Left colon (tissue), 2 donors: ENCODE results near the gene LRMDA. TPM values are rescaled to one million over a fixed set of nuclear protein-coding genes. Genes with fewer than 3 reads are reported as not detected.
A peak's percentile ranks its signal among the peaks of the same experiment; 100 is the strongest.

Experiments
- ATAC-seq: fragments of 200-7000 bp; cut with Tn5 transposase; one replicate; pipeline ENCODE4 v1.9.1; 2020; ENCODE audit warnings: mild to moderate bottlenecking, moderate library complexity
- DNase-seq, 2 donors: peaks; one replicate each; pipeline ENCODE4 v3.0.0-alpha.2; 2020
- intact Hi-C, 2 donors: fragments of 100-400 bp; cut with DNase I in 1 of 2; cut with micrococcal nuclease in 1 of 2; formaldehyde crosslinking; loops; one replicate each; pipeline versions ENCODE4 v1.11.2 to v1.14.0; 2022; cut with DNase I, micrococcal nuclease
- total RNA-seq, 2 donors: library from RNA; stranded (reverse); fragmentation: NEBNext Ultra II Directional; extraction: Animal tissue kit (Norgen Biotek cat#: 25700); gene quantifications; one replicate each; pipeline ENCODE4 v1.2.1, GENCODE V29; 2021
- donor health status: DM: no; HTN: no; CAD: no.
- donor health status: DM: yes; HTN: yes; CAD: no.

Gene LRMDA
- total RNA-seq, 2 donors from 2014 or later = 8.1 to 10.6 TPM

- ATAC-seq (no peak), DNase-seq (no peak)
- intact Hi-C loops = no loop called here
Observed at GRCh38 chr10:75977139-75977538, 545.7 kb downstream of the LRMDA start.

DNA sequence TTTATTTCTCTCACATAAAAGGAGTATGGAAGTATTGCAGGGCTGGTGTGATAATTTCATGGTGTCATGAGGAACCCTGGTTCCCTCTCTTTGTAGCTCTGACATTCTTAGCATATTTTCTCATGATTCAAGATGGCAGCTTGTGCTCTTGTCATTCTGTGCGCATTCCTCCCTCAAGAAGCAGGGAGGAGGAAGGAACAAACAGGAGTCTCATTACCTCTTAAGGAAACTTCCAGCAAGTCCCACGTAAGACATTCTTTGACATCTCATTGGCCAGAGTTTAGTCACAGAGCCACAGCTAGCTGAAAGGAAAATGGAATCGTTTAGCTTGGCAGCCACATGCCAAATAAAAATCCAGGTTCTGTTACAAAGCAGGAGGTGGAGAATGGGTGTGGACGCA is 546.8 kb downstream of the LRMDA start:
- ATAC-seq (no peak), DNase-seq (no peak)
- intact Hi-C loops = no loop called here

- no peak for ATAC-seq
- no peak for DNase-seq
- intact Hi-C loops = no loop called here
Observed at GRCh38 chr10:75980419-75981002, 549.1 kb downstream of the LRMDA start.

DNA sequence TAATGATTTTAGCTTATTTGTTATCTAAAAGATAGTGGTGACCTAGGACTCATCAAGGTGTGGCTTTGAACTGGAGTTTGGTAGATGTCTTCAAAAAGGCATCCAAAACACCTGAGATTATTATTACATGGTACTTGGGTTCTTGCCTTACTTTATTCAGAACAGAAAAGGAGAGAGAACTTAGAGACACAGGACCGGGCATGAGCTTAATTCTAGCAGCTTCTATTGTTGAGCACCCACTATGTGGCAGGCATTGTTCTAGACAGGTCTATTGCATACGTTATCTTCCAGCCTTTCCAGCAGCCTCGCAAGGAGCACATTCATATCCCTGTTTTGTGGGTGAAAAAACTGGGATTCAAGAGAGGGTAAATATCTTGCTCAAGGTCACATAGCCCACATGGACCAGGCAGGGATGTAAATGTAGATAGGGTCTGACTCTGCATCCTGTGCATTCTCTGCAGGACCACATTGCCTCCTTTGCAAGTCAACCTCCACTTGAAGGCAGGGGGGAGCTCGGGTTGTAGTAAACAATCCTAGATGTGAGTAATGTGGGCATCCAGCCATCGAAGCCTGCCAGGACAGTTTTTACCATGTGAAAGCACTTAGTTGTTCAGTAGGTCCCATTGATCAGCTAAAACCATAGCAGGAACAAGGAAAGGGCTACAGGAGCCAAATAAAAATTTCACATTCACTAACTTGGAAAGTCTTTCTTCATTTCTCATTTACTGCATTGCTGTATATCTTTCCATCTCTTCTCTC is 551.4 kb downstream of the LRMDA start:
- DNase-seq = peak in 1 of 2 donors; percentile 13
- intact Hi-C loops = no loop called here
- no peak for ATAC-seq

- intact Hi-C loops = no loop called here
- DNase-seq = no peak
- ATAC-seq = no peak
Observed at GRCh38 chr10:75984067-75984466, 552.6 kb downstream of the LRMDA start.

DNA sequence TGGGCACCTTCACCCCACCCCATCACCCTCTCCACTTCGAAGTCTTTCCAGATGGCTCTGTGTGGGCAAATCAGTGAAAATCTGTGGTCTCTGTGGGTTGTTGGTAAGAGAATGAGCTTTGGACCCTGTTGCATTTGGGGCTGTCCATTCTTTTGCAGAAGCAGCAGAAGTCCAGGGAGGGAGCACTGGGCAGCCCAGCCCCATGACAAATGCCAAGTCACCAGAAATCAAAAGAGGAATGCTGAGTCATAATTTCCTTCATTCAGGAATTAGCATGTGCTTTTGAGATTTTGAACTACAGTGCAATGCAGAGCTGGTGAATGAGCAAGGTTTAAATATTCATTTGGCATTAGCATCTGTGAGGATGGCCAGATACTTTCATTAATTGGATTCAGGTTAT is 556.2 kb downstream of the LRMDA start:
- intact Hi-C loops = no loop called here
- DNase-seq (no peak), ATAC-seq (no peak)

DNA sequence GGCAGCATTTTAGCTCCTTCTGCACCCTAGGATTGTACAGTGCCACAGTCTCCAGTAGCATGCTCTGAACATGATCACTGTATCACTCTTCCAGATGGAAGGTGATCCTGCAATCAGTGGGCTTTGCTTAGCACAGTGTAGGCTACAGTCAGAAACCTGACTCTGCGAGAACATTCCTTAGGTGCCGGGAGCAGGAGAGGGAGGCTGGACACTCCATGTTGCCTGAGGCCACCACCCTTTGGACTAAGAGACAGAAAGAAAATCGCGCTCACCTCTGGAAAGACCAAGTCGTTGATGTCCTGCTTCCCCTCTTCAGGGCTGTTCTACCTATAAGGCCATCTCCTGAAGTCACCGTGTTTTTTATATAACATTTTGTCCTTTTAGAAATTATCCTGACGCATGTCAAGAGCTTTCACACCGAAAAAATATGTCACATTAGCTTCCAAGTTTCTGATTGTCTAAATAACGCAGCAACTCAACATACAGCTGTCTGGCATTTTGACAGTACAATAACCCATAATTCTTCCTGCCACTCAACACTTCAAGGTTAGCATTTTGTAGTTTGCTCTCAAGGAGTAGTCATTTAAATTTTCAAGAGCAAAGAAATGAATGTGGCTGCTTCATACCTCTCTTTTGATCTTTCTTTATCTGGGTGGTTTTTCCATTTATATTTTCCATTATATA is 563.1 kb downstream of the LRMDA start:
- intact Hi-C loops = no loop called here
- no peak for ATAC-seq

DNA sequence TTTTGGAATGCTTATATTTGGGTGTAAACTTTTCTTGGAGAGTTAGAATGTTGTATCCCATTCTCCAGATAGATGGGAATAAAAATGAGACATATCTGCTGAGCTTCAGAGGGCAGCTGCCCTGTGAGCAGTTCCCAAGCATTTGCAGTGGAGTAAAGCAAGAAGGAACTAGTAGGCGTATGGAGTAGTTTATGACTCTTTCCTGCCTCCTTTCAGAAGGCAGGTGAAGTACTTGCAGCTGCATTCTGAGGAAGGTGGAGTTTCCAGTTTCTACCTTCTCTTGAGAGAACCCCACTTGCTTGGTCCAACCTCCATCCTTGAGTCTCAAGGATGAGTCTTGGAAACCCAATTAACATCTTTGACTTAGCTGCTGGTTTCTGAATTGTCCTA is 563.6 kb downstream of the LRMDA start:
- ATAC-seq (no peak), DNase-seq (no peak)

More for the DNA sequence above, 563.1 kb downstream of the LRMDA start:
- no peak for DNase-seq

DNA sequence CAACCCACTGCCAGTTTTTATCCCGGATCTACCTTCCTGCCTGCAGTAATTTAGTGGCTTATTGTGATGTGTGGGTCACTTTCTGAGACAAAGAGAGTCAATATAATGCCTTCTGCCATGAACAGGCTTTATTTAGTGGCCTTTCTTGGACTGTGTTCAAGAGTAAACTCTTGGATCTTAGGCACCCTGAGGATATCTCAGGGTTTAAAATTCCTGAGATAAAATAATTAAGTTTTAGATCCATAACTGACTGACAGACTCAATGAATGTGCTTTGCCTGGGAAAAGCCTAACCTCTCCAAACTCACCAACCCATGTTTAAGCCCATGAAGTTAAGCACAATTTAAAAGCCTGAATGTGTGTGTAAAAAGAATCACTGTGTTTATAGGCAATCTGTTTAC is 564.3 kb downstream of the LRMDA start:
- intact Hi-C loops = no loop called here
- ATAC-seq (no peak), DNase-seq (no peak)

More for the DNA sequence above, 563.6 kb downstream of the LRMDA start:
- intact Hi-C loops = no loop called here

DNA sequence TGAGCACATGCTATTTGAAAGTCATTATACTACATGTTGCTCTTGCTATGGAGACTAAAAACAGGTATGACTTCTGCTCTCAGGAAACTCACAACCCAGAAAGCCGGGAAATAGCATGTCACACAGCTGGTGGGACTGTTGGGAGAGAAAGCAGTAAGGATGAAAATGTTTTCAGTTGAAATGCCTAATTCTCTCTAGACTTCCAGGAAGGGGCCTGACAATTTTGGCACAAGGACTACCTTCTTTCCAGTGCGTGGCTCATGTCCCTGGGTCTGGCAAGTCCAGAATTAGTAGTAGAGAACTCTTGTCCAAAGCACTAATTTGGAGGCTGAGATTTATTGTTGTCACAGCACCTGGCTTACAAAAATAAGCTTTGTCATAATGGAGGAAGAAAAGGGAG is 567.6 kb downstream of the LRMDA start:
- DNase-seq = no peak
- intact Hi-C loops = no loop called here
- ATAC-seq = no peak

DNA sequence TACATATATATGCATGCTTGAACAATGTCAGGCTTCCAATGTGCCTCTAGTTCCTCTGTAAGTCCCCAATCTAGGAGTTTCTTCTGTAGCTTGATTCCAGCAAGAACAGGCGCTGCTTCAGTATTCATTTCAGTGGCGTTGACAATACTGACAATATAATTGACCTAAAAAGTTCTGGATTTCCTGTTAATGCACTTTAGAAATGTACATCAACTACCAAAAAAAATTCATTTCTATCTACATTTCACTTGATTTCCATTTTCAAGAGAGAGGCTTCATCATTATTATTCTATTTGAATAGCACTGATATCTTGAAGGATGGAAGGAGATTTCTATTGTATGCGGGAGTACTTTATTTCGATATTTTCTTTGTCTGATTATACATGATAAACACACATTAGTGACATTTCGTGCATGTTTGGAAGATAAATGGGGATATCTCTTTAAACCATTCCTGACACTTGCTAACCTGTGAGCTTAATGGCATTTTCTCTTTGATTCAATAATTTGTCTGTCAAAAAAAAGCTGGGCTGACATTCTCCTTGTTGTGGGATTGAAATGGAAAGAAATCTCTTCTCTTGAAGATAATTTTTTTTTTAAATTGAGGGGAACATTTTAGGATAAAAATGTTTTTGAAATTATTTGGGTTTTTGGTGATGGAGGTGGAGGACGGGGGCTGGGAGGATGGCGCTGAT is 568.2 kb downstream of the LRMDA start:
- intact Hi-C loops = no loop called here
- DNase-seq (no peak), ATAC-seq (no peak)

DNA sequence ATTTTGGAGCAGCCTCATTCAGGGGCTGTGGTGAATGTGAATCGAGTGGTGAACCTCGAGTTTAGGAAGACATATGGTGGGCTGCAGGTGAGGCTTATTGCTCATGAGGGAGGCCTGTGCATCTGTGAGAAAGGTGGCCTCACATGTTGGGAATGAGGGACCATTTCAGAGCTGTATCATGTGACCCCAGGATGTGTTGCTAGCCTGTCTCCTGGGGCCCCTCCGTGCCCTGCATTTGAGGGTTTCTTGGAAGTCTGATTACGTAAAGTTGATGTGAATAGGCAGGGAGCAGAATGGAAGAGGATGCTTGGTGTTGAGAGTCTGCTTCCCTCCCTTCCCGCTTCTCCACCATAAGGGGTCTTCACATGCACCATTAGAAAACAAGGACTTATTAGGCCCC is 569.1 kb downstream of the LRMDA start:
- no peak for ATAC-seq
- no peak for DNase-seq
- intact Hi-C loops = no loop called here

DNA sequence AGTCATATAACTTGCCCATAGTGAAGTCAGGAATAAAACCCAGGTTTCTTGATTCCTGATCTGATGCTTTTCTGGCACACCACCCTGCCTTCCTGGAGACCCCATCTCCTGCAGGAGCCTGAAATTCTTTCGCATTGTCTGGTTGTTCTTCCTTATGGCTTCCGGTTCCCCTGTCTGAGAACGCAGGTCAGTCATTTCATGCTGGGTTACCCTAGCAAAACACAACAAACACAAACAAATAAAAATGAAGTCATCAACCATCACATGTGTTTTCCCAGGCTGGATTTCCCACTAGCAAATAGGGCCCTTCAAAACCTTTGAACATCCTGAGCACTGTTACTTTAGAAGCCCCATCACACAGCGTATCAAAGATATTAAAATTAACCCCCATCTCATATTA is 569.6 kb downstream of the LRMDA start:
- intact Hi-C loops = no loop called here
- no peak for ATAC-seq
- DNase-seq = no peak

DNA sequence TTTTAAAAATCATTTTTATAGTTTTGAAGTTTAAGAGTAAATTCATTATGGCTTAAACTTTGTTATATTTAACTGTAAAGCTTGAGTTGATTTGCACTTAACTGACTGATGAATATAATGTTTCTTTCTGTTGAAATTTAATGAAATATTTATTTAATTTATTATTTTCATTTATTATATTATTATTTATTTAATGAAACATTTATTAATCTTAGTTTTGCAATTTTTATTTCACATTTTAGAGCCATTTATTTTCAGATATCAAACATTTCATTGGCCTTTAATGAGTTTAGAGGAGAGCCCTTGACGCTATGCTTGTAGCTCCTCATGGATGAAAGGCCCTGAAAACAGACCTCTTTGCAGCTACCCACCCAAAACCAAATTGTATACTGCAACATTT is 570.0 kb downstream of the LRMDA start:
- ATAC-seq (no peak), DNase-seq (no peak)
- intact Hi-C loops = no loop called here

GRCh38 chr10:76002262-76002854 is 570.9 kb downstream of the LRMDA start:
- DNase-seq = no peak
- no peak for ATAC-seq
- intact Hi-C loops = no loop called here

GRCh38 chr10:76007667-76008181 is 576.3 kb downstream of the LRMDA start:
- DNase-seq (no peak), ATAC-seq (no peak)
- intact Hi-C loops = no loop called here

GRCh38 chr10:76009531-76009930 is 578.1 kb downstream of the LRMDA start:
- intact Hi-C loops = no loop called here
- ATAC-seq = no peak
- DNase-seq = no peak

GRCh38 chr10:76010703-76011102 is 579.3 kb downstream of the LRMDA start:
- DNase-seq (no peak), ATAC-seq (no peak)
- intact Hi-C loops = no loop called here

- no peak for ATAC-seq
- DNase-seq = no peak
- intact Hi-C loops = no loop called here
Observed at GRCh38 chr10:76012716-76013327, 581.4 kb downstream of the LRMDA start.
